Measurements from ENCODE around the gene ORM1. TPM values are rescaled to one million over a fixed set of nuclear protein-coding genes. Genes with fewer than 3 reads are reported as not detected.

ORM1 gene
- total RNA-seq, 4 donors from 2014 or later: not detected

DNA sequence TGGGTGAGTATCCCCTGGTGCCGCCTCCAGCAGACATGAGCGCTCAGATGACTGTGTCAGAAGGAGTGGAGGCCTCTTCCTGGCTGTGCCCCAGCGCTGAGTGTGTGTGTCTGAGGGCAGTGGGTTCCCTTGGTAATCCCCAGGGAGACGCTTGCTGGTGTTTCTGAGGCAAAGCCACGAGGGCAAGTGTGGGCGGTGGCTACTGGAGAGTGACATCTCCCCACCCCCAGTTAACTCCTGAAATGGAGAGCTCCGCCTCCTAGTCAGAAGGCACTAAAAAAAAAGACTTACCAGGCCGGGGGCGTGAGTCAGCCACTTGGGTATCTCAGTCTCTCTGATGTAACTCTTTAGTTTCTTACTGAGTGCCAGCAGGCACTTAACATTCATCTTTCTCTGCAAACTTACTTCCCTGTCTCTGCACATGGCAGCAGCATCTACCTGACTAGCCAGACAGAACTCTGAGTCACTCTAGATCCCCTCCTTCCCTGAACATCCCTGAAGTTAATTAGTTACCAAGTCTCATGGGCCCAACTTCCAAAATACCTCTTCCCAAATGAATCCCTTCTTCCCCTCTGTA is 26.1 kb downstream of the ORM1 start:
- intact Hi-C loops (cut with DNase I; ENCODE audit: low total_unique reads): no loop called here
- H3K4me3 ChIP-seq (ENCODE audit: low read depth, poor library complexity, severe bottlenecking): no peak overlapping the region
- DNase-seq (ENCODE audit: low spot score in 2 of 2): peak; percentile 66 to 91
- TF ChIP-seq POLR2A (IDR thresholded peaks at IDR 0.05): no peak
- TF ChIP-seq, protein P1, sequence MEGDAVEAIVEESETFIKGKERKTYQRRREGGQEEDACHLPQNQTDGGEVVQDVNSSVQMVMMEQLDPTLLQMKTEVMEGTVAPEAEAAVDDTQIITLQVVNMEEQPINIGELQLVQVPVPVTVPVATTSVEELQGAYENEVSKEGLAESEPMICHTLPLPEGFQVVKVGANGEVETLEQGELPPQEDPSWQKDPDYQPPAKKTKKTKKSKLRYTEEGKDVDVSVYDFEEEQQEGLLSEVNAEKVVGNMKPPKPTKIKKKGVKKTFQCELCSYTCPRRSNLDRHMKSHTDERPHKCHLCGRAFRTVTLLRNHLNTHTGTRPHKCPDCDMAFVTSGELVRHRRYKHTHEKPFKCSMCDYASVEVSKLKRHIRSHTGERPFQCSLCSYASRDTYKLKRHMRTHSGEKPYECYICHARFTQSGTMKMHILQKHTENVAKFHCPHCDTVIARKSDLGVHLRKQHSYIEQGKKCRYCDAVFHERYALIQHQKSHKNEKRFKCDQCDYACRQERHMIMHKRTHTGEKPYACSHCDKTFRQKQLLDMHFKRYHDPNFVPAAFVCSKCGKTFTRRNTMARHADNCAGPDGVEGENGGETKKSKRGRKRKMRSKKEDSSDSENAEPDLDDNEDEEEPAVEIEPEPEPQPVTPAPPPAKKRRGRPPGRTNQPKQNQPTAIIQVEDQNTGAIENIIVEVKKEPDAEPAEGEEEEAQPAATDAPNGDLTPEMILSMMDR (IDR thresholded peaks at IDR 0.05): no peak
- WGBS, 2 donors: 33 to 41% methylated on average over 8 to 9 of the region's 9 CpGs

DNA sequence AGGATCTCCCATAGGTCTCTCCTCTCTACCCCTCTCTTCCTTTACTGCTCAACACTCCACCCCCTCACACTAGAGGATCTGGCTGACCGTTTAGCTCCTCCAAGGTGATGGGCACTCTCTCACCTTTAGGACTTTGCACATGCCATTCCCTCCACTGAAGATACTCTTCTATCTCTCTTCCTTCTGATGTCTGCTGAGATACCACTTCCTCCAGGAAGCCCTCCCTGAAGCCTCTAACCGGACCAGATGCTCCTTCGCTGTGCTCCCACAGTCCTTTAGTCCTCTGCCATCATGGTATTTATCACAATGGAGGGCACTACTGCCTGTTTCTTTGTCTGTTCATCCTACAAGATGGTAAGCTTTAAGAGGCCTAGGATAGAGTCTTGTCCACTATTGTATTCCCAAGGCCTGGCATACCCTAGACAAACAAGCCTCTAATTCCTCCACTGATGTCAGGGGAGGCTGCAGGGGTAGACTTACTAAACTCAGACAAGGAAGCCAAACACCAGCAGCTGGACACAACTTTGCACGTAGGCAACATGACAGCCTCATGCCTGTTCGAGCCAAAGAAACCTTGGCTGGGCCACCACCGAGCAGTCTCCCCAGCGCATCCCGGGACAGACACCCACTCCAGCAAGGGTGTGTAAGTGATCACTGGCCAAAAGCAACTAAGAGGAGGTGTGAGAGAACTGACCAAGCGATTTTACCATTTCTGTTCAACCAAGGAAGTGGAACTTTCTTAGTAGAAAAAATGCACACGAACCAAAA is 27.0 kb downstream of the ORM1 start:
- TF ChIP-seq POLR2A (IDR thresholded peaks at IDR 0.05): no peak
- TF ChIP-seq, protein P1 (IDR thresholded peaks at IDR 0.05): no peak
- no peak for DNase-seq (ENCODE audit: low spot score in 2 of 2)
- no peak overlapping the region for H3K4me3 ChIP-seq (ENCODE audit: low read depth, poor library complexity, severe bottlenecking)
- intact Hi-C loops (cut with DNase I; ENCODE audit: low total_unique reads): no loop called here
- 85 to 86% methylated on average over 10 of the region's 10 CpGs for WGBS, 2 donors

DNA sequence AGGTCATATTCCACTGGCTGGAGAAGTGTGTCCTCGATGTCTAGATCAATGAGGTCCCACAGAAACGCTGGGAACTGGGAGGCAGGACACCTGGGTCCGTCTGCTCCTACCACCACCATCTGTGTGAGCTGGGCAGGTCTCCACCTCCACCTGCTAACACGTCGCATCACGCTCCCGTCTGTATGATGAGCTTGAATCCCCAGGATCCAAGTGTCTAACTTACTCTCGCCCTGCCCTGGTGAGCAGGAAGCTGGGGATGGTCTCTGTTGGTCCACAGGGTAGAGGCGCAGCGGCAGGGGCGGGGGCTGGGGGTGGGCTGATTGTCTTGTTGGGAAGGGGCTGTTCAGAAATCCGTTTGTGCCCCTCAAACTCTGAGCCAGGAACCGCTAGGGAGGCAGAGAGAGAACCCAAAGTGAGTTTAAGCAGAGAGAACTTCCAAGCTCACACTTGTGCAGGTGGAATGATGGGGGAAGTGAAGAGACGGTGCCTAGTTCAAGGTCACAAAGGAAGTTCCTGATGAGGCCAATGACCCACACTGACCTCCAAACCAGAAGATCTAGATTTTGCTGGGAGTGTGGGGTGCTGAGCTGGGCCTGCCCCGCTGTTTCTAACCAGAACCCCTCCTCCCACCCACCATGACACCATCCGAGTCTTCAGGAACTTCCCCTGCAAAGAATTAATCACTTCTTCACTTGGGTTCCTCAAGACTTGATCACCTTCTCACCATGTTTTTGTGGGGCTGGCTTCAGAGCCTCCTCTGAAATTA is 27.9 kb downstream of the ORM1 start:
- TF ChIP-seq, protein P1 (IDR thresholded peaks at IDR 0.05): no peak
- TF ChIP-seq POLR2A (IDR thresholded peaks at IDR 0.05): no peak
- DNase-seq (ENCODE audit: low spot score in 2 of 2): peak in 1 of 2 donors; percentile 67
- H3K4me3 ChIP-seq (ENCODE audit: low read depth, poor library complexity, severe bottlenecking): no peak overlapping the region
- intact Hi-C loops (cut with DNase I; ENCODE audit: low total_unique reads): no loop called here
- 88 to 93% methylated on average over 16 of the region's 16 CpGs for WGBS, 2 donors

DNA sequence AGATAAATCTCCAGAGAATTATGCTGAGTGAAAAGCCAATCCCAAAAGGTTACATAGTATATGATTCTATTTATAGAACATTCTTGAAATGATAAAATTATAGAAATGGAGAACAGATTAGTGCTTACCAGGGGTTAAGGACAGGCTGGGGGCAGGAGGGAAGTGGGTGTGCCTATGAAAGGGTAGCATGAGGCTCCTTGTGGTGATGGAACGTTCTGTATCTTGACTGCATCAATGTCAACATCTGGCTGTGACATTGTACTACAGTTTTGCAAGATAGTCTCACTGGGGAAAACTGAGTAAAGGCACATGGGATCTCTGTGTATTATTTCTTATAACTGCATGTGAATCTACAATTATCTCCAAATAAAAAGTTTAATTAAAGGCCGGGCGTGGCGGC is 29.0 kb downstream of the ORM1 start:
- WGBS, 2 donors: 73 to 77% methylated on average over 4 of the region's 4 CpGs
- TF ChIP-seq, protein P1 (IDR thresholded peaks at IDR 0.05): no peak
- TF ChIP-seq POLR2A (IDR thresholded peaks at IDR 0.05): no peak
- H3K4me3 ChIP-seq (ENCODE audit: low read depth, poor library complexity, severe bottlenecking): no peak overlapping the region
- intact Hi-C loops (cut with DNase I; ENCODE audit: low total_unique reads): no loop called here
- DNase-seq (ENCODE audit: low spot score in 2 of 2): peak in 1 of 2 donors; percentile 49

DNA sequence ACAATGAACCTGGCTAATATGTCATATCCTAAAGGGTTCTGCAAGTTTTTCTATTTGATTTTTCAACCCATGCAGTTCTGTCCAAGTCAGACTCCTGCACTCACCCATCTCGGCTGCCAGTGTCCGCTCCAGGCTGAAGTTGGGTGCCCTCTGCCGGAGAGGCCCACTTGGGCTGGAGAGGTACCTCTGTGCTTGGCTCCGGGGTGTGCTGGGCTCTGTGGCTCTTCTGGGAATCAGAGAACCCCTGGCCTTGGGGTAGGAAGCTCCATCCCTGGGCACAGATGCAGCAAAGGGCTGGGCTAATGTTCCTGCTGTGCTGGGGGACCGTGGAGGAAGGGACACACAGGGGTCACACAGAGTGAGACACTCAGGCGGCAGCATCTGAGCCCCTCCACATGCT is 32.9 kb downstream of the ORM1 start:
- TF ChIP-seq, protein P1 (IDR thresholded peaks at IDR 0.05): no peak
- no peak for TF ChIP-seq POLR2A (IDR thresholded peaks at IDR 0.05)
- WGBS, 2 donors: 92 to 98% methylated on average over 6 of the region's 6 CpGs
- no peak overlapping the region for H3K4me3 ChIP-seq (ENCODE audit: low read depth, poor library complexity, severe bottlenecking)
- DNase-seq (ENCODE audit: low spot score in 2 of 2): no peak
- intact Hi-C loops (cut with DNase I; ENCODE audit: low total_unique reads): no loop called here
